DND-41 (cell line): ENCODE measurements around the gene PDXP.

Source experiments
- ATAC-seq: fragments of 200-7000 bp; cut with Tn5 transposase; 3 replicates; pipeline ENCODE4 v1.9.1; 2021; ENCODE audit warnings: low read depth; ENCODE audit not compliant: insufficient read depth
- DNase-seq: peaks from one replicate; pipeline ENCODE4 v3.0.0-alpha.2; 2020
- H2AFZ ChIP-seq: 2 replicates; pipeline ENCODE4 v1.6.0; 2012; ENCODE audit warnings: low read depth, low read length
- H3K27ac ChIP-seq: 2 replicates; pipeline ENCODE4 v1.5.1; 2012; ENCODE audit warnings: low read length, inconsistent platforms
- H3K27me3 ChIP-seq: fragments of 200-600 bp; sonication (generic); 2 replicates; pipeline ENCODE4 v1.6.0; 2012; ENCODE audit warnings: low read length, mild to moderate bottlenecking, inconsistent platforms; ENCODE audit not compliant: insufficient read depth, poor library complexity
- H3K36me3 ChIP-seq: 2 replicates; pipeline ENCODE4 v1.5.1; 2012; ENCODE audit warnings: low read length, inconsistent platforms; ENCODE audit not compliant: insufficient read depth
- H3K4me1 ChIP-seq: 2 replicates; pipeline ENCODE4 v1.5.1; 2012; ENCODE audit warnings: mild to moderate bottlenecking, low read length; ENCODE audit not compliant: insufficient read depth
- H3K4me2 ChIP-seq: 2 replicates; pipeline ENCODE4 v1.6.0; 2012; ENCODE audit warnings: mild to moderate bottlenecking, moderate library complexity, low read length, inconsistent platforms; ENCODE audit not compliant: insufficient read depth
- H3K4me3 ChIP-seq, 2 experiments: fragments of 200-600 bp in 1 of 2; shearing (Covaris generic) in 1 of 2; 2 replicates each; pipeline ENCODE4 v1.5.1; 2012 to 2016; ENCODE audit warnings: inconsistent platforms in 2 of 2, low read length in 2 of 2, mild to moderate bottlenecking in 2 of 2, low read depth in 1 of 2, moderate library complexity in 1 of 2
- H3K79me2 ChIP-seq: 2 replicates; pipeline ENCODE4 v1.6.0; 2012; ENCODE audit warnings: low read length, inconsistent platforms; ENCODE audit not compliant: insufficient read depth
- H3K9ac ChIP-seq: 2 replicates; pipeline ENCODE4 v1.6.0; 2012; ENCODE audit warnings: low read depth, mild to moderate bottlenecking, inconsistent platforms, low read length, moderate library complexity
- H3K9me3 ChIP-seq: 2 replicates; pipeline ENCODE4 v1.5.1; 2012; ENCODE audit warnings: low read length, moderate library complexity, mild to moderate bottlenecking, inconsistent platforms; ENCODE audit not compliant: insufficient read depth, severe bottlenecking
- H4K20me1 ChIP-seq: 2 replicates; pipeline ENCODE4 v1.6.0; 2012; ENCODE audit warnings: low read length; ENCODE audit not compliant: insufficient read depth
- CTCF ChIP-seq: IDR thresholded peaks from 2 replicates; pipeline ENCODE4 v1.5.1; 2012; ENCODE audit warnings: borderline replicate concordance, low read length, moderate library complexity, mild to moderate bottlenecking; ENCODE audit not compliant: poor library complexity, severe bottlenecking; ENCODE audit errors: extremely low read depth
- EZH2 ChIP-seq: IDR thresholded peaks from 3 replicates; pipeline ENCODE4 v1.6.1; 2012; ENCODE audit warnings: borderline replicate concordance, low read depth, mild to moderate bottlenecking, moderate library complexity, low read length, inconsistent platforms; ENCODE audit not compliant: severe bottlenecking

PDXP gene

DNA sequence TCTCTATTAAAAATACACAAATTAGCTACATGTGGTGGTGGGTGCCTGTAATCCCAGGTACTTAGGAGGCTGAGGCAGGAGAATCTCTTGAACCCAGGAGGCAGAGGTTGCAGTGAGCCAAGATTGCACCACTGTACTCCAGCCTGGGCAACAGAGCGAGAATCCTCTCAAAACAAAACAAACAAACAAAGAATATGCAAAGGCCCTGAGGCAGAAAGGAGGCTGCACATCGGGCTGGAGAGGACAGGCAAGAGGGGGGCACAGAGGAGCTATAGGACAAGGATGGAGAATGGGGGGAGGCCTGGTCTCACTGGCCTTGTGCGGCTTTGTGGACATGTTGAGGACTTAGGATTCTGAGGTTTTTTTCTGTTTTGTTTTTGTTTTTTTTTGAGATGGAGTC, 46.7 kb downstream of the PDXP start:
- Histone ChIP-seq H3K4me2 (no peak overlapping the region), H4K20me1 (no peaks in the 10 kb centered on the region), H3K27me3 (no peaks in the 10 kb centered on the region), H3K27ac (no peak overlapping the region), H2AFZ (no peak overlapping the region), H3K4me1 (no peaks in the 10 kb centered on the region), H3K4me3 (no peak overlapping the region), H3K9me3 (no peaks in the 10 kb centered on the region), H3K79me2 (no peaks in the 10 kb centered on the region), H3K36me3 (no peaks in the 10 kb centered on the region), H3K9ac (no peak overlapping the region)
- DNase-seq (no peak), ATAC-seq (no peak)
- no peak for TF ChIP-seq EZH2
- no peak for TF ChIP-seq CTCF

- Histone ChIP-seq H3K4me3 (no peak overlapping the region), H4K20me1 (no peaks in the 10 kb centered on the region), H3K9ac (no peak overlapping the region), H3K27me3 (no peaks in the 10 kb centered on the region), H3K4me1 (no peaks in the 10 kb centered on the region), H3K27ac (no peak overlapping the region), H3K4me2 (no peak overlapping the region), H3K79me2 (no peaks in the 10 kb centered on the region), H3K9me3 (no peaks in the 10 kb centered on the region), H3K36me3 (no peaks in the 10 kb centered on the region), H2AFZ (no peak overlapping the region)
- TF ChIP-seq EZH2 (no peak), CTCF (no peak)
- ATAC-seq (no peak), DNase-seq (no peak)
These were observed 50.3 kb downstream of the PDXP start for GRCh38 chr22:37708580-37709444.

DNA sequence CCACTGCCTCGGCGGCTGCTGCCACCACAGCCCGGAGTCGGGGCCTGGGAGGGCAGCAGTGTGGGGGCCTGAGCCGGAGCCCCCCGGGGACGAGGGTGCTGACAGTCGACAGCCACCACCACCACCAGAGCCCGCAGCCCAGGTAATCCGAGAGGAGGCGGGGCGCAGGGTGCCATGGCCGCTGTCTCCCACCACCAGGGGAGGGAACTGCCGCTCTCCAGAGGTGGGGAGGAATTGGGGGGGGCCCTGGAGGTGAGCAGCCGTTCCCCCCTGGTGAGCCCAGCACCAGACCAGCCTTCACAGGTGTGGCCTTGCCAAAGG, 50.9 kb downstream of the PDXP start:
- H3K79me2 ChIP-seq: no peaks in the 10 kb centered on the region
- no peaks in the 10 kb centered on the region for H3K36me3 ChIP-seq
- no peak overlapping the region for H3K9ac ChIP-seq
- no peak for ATAC-seq
- no peaks in the 10 kb centered on the region for H3K27me3 ChIP-seq
- H3K4me1 ChIP-seq: no peaks in the 10 kb centered on the region
- TF ChIP-seq EZH2: no peak
- TF ChIP-seq CTCF: no peak
- DNase-seq: no peak
- no peak overlapping the region for H3K4me2 ChIP-seq
- no peak overlapping the region for H3K27ac ChIP-seq
- no peak overlapping the region for H3K4me3 ChIP-seq
- no peak overlapping the region for H2AFZ ChIP-seq
- no peaks in the 10 kb centered on the region for H4K20me1 ChIP-seq
- no peaks in the 10 kb centered on the region for H3K9me3 ChIP-seq

DNA sequence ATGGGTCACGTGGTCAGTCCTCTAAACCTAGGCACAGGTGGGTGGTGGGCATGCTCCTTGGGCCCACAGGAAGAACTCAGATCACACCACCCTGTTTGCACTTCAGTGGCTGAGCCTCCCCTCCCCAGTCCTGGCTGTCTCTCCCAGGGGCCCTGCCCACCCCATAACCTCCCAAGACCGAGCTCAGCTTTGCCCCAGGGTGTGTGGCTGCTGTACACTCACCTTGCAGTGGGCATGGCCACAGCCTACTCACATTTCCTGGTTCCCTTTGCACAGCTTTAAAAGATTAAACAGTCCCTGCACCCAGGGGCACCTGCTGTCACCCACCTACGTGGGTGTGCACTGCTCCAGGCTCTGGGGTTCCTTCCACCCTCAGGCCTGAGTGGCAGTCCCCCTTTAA, 52.2 kb downstream of the PDXP start:
- Histone ChIP-seq H3K27ac (no peak overlapping the region), H3K9me3 (no peaks in the 10 kb centered on the region), H3K9ac (no peak overlapping the region), H3K4me2 (no peak overlapping the region), H3K36me3 (no peaks in the 10 kb centered on the region), H2AFZ (no peak overlapping the region), H4K20me1 (no peaks in the 10 kb centered on the region), H3K4me3 (no peak overlapping the region), H3K4me1 (no peaks in the 10 kb centered on the region), H3K27me3 (no peaks in the 10 kb centered on the region), H3K79me2 (no peaks in the 10 kb centered on the region)
- no peak for DNase-seq
- TF ChIP-seq EZH2: no peak
- no peak for TF ChIP-seq CTCF
- ATAC-seq: no peak
